ENCODE data around the gene PTGR3. TPM values are rescaled to one million over a fixed set of nuclear protein-coding genes. Genes with fewer than 3 reads are reported as not detected.

Gene PTGR3
- total RNA-seq, 4 donors from 2014 or later: 24.9 to 46.8 (median 29.6) TPM

- no peak for ATAC-seq
- Histone ChIP-seq H3K4me3 (no peak overlapping the region), H3K4me1 (peaks cover under 1 to 80% (median 21%) of the 10 kb centered on the region in 3 donors), H3K27me3 (no peaks in the 10 kb centered on the region), H3K27ac (no peak overlapping the region), H3K9me3 (no peaks in the 10 kb centered on the region), H3K36me3 (no peaks in the 10 kb centered on the region)
- TF ChIP-seq, protein P1, sequence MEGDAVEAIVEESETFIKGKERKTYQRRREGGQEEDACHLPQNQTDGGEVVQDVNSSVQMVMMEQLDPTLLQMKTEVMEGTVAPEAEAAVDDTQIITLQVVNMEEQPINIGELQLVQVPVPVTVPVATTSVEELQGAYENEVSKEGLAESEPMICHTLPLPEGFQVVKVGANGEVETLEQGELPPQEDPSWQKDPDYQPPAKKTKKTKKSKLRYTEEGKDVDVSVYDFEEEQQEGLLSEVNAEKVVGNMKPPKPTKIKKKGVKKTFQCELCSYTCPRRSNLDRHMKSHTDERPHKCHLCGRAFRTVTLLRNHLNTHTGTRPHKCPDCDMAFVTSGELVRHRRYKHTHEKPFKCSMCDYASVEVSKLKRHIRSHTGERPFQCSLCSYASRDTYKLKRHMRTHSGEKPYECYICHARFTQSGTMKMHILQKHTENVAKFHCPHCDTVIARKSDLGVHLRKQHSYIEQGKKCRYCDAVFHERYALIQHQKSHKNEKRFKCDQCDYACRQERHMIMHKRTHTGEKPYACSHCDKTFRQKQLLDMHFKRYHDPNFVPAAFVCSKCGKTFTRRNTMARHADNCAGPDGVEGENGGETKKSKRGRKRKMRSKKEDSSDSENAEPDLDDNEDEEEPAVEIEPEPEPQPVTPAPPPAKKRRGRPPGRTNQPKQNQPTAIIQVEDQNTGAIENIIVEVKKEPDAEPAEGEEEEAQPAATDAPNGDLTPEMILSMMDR (IDR thresholded peaks at IDR 0.05): no peak
- TF ChIP-seq POLR2AphosphoS5 (IDR thresholded peaks at IDR 0.05): no peak
- no peak for TF ChIP-seq EP300 (IDR thresholded peaks at IDR 0.05)
- no peak for TF ChIP-seq POLR2A (IDR thresholded peaks at IDR 0.05)
- no CpG with 5 or more reads among the region's 8 CpGs for WGBS, 2 donors (ENCODE audit: low coverage in 1 of 2)
Measured at GRCh38 chr18:75229437-75229836, 20.5 kb upstream of the PTGR3 start.

DNA sequence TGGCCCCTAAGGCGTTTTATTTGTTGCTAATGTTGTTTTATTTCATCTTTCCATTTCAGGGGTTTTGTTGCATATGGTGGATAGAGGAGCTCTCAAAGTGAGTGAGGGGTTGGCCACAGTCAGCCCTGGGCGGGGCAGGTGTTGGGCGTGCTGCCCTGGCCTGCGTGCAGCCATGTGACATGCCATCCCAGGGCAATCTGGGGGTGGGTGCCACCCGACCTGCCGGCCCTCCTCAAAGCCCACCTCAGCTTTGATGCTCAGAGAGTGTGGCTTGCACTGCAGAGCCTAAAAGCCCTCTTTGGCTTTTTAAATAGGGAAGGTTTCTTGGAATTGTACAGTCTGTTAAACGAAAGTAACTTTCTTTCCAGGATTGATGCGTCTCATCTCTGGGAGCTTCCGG, 20.0 kb upstream of the PTGR3 start:
- no peaks in the 10 kb centered on the region for H3K9me3 ChIP-seq
- WGBS, 2 donors (ENCODE audit: low coverage in 1 of 2): 87 to 95% methylated on average over 4 to 8 of the region's 9 CpGs
- H3K36me3 ChIP-seq: no peaks in the 10 kb centered on the region
- H3K4me1 ChIP-seq: peaks cover 6 to 84% (median 21%) of the 10 kb centered on the region in 3 donors
- ATAC-seq: no peak
- H3K27me3 ChIP-seq: no peaks in the 10 kb centered on the region
- TF ChIP-seq POLR2AphosphoS5 (IDR thresholded peaks at IDR 0.05) (no peak), POLR2A (IDR thresholded peaks at IDR 0.05) (no peak), EP300 (IDR thresholded peaks at IDR 0.05) (no peak)
- TF ChIP-seq, protein P1 (IDR thresholded peaks at IDR 0.05): no peak
- H3K4me3 ChIP-seq: no peak overlapping the region
- H3K27ac ChIP-seq: no peak overlapping the region

GRCh38 chr18:75227535-75228296, 18.8 kb upstream of the PTGR3 start:
- TF ChIP-seq, protein P1 (IDR thresholded peaks at IDR 0.05): no peak
- TF ChIP-seq POLR2A (IDR thresholded peaks at IDR 0.05) (no peak), POLR2AphosphoS5 (IDR thresholded peaks at IDR 0.05) (no peak), EP300 (IDR thresholded peaks at IDR 0.05) (no peak)
- Histone ChIP-seq H3K4me1 (peaks cover 6 to 92% (median 28%) of the 10 kb centered on the region in 3 donors), H3K36me3 (no peaks in the 10 kb centered on the region), H3K27me3 (no peaks in the 10 kb centered on the region), H3K27ac (peak overlapping the region in 3 of 4 donors; percentile 33 to 71 (median 63)), H3K9me3 (no peaks in the 10 kb centered on the region), H3K4me3 (peak overlapping the region; percentile 17 to 32)
- no peak for ATAC-seq
- 13 to 19% methylated on average over 7 to 11 of the region's 11 CpGs for WGBS, 2 donors (ENCODE audit: low coverage in 1 of 2)

GRCh38 chr18:75226956-75227316, 18.0 kb upstream of the PTGR3 start:
- Histone ChIP-seq H3K4me3 (peak overlapping the region in 1 of 2 donors; percentile 32), H3K36me3 (no peaks in the 10 kb centered on the region), H3K9me3 (no peaks in the 10 kb centered on the region), H3K4me1 (peaks cover 6 to 97% (median 34%) of the 10 kb centered on the region in 3 donors), H3K27me3 (no peaks in the 10 kb centered on the region), H3K27ac (peak overlapping the region in 3 of 4 donors; percentile 63 to 71 (median 69))
- 10 to 39% methylated on average over 2 to 4 of the region's 5 CpGs for WGBS, 2 donors (ENCODE audit: low coverage in 1 of 2)
- TF ChIP-seq, protein P1 (IDR thresholded peaks at IDR 0.05): no peak
- no peak for TF ChIP-seq POLR2A (IDR thresholded peaks at IDR 0.05)
- no peak for TF ChIP-seq POLR2AphosphoS5 (IDR thresholded peaks at IDR 0.05)
- TF ChIP-seq EP300 (IDR thresholded peaks at IDR 0.05): no peak
- ATAC-seq: no peak

All from gastroesophageal sphincter (tissue), 4 donors.